Measurements from ENCODE around the gene MAST1.
A peak's percentile ranks its signal among the peaks of the same experiment; 100 is the strongest.
"Not testable (repeated sequence)": the region's sequence is repeated elsewhere in the genome, so short reads cannot be mapped to it uniquely, and the experiment has no call there.

Gene MAST1

DNA sequence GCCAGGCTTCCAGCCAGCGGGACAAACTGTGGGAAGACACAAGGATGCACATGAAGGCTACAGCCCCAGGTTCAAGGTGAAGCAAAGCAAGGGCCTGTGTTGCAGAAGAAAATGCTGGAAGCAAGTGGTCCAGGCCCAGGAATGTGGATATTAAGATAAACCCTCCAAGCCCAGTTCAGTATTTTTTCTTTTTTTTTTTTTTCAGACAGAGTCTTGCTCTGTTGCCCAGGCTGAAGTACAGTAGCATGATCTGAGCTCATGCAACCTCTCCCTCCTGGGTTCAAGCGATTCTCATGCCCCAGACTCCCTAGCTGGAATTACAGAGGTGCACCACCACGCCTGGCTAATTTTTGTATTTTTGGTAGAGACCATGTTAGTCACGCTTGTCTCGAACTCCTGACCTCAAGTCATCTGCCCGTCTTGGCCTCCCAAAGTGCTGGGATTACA, 41.2 kb upstream of the MAST1 start:
- H3K27ac ChIP-seq: no peak overlapping the region
- TF ChIP-seq CTCF (conservative IDR thresholded peaks at IDR 0.05): no peak

DNA sequence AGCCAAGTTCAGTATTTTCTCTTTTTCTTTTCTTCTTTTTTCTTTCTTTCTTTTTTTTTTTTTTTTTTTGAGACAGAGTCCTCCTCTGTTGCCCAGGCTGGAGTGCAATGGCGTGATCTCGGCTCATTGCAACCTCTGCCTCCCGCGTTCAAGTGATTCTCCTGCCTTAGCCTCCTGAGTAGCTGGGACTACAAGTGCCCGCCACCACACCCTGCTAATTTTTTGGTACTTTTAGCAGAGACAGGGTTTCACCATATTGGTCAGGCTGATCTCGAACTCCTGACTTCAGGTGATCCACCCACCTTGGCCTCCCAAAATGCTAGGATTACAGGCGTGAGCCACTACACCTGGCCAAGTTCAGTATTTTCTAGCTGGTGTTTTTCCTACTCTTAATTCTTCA, 40.7 kb upstream of the MAST1 start:
- H3K27ac ChIP-seq: not testable (repeated sequence)

DNA sequence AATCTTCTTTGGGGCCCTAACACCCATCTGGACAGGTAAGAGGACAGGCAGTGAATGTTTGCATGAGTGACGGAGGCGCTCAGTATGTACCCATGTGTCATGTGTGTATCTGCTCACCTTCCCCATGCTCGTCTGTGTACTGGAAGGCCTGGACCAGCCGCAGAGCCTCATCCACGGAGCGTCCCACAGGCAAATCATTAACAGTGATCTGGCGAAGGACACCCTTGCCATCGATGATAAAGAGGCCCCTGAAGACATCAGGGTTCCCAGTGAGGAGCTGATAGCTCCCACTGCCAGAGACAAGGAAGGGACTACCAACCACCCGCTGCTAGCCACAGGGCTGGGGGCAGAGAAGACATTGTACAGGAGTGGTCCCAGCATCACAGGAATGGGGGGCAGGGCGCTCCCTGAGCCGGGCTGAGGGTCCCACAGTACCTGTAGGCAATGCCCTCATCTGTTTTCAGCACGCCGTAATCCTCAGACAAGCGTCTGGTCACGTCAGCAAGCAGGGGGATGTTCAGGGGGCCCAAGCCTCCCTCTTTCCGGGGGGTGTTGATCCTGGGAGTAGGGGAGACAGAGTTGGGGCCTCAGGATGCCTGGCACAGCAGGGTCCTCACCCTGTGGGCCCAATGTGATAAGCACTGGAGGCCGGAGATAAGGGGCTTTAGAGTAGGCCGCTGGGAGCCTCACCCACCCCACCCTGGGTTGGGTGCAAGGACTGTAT, 38.4 kb upstream of the MAST1 start:
- H3K27ac ChIP-seq: peak overlapping the region; percentile 92; the same call in 1 of the 2 replicates
- no peak for TF ChIP-seq CTCF (conservative IDR thresholded peaks at IDR 0.05)

DNA sequence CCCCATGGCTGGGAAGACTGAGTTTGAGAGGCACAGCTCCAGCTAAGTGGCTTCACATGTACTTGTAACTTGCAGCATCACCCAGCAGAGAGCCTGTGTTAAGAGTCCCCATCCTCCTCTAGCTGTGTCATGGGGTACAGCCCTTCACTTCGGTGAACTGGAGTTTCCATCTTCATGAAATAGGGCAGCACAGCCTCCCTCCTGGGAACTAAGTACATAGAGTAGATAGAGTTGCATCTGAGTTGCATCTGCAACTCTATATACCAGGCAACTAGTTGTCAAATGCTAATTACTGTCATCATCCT, 37.9 kb upstream of the MAST1 start:
- TF ChIP-seq CTCF (conservative IDR thresholded peaks at IDR 0.05): no peak
- H3K27ac ChIP-seq: peak overlapping the region; percentile 92

DNA sequence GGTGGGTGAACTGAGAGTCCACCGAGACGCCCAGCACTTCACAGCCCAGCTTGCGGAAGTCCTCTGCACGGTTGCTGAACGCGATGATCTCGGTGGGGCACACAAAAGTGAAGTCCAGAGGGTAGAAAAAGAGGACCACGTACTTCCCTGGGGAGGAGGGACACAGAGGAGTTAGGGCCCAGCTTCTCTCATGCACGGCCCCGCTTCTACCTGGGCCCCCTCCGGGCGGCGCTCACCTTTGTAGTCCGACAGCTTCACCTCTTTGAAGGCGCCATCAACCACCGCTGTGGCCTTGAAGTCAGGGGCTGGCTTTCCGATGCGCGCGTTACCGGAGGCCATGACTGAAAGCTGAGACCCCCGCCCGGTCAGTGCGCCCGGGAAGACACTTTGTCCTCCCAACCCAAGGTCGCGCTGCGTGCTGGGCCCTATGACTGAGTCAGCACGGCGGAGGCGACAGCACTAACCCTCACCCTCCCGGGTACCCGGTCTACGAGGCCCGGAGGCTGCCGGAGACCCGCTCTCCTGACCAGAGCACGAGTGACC, 37.3 kb upstream of the MAST1 start:
- peak overlapping the region; percentile 92 for H3K27ac ChIP-seq
- no peak for TF ChIP-seq CTCF (conservative IDR thresholded peaks at IDR 0.05)

DNA sequence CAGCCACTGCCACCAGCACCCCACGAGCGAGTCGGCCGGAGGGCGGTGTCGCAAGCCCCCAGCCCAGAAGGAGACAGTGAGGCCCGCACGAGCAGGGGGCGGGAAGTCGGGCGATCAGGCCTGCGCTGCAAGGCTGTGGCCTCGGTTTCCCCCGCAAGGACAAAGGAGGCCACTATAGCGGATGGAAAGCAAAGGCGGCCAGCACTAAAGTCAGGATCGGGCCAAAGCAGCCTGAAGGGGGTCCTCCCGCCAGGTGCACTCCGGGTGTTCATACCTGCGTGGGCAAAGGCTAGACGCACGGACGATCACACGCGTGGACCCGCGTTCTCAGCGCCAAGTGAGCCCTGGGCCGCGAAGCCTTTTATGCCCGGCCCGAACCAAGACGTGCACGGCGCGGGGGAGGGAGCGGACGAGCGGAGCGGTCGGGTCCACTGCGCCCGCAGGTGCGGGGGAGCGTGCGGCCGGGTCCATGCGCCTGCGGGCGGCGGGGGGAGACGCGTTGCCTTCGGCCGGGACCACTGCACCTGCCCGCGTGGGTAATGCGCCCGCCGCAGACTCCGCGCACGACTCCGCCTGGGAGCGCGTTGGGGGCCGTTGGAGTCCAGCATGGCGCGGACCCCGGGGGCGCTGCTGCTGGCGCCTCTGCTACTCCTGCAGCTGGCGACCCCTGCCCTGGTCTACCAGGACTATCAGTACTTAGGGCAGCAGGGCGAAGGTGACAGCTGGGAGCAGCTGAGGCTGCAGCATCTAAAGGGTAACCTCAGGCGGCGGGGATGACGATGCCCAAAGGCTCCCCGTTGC, 36.6 kb upstream of the MAST1 start, which contains the start of the genes PRDX2 and THSD8:
Gene PRDX2, minus strand, starts transcription at position 335 of the 801 bp plus-strand sequence. CDS start 539 bp downstream, outside the sequence.
Gene THSD8, plus strand, starts transcription at position 604 of the 801 bp plus-strand sequence. Its CDS starts 3 bp downstream, at position 607.
- TF ChIP-seq CTCF (conservative IDR thresholded peaks at IDR 0.05): no peak
- H3K27ac ChIP-seq: peak within 1 kb of the TSS; percentile 92

DNA sequence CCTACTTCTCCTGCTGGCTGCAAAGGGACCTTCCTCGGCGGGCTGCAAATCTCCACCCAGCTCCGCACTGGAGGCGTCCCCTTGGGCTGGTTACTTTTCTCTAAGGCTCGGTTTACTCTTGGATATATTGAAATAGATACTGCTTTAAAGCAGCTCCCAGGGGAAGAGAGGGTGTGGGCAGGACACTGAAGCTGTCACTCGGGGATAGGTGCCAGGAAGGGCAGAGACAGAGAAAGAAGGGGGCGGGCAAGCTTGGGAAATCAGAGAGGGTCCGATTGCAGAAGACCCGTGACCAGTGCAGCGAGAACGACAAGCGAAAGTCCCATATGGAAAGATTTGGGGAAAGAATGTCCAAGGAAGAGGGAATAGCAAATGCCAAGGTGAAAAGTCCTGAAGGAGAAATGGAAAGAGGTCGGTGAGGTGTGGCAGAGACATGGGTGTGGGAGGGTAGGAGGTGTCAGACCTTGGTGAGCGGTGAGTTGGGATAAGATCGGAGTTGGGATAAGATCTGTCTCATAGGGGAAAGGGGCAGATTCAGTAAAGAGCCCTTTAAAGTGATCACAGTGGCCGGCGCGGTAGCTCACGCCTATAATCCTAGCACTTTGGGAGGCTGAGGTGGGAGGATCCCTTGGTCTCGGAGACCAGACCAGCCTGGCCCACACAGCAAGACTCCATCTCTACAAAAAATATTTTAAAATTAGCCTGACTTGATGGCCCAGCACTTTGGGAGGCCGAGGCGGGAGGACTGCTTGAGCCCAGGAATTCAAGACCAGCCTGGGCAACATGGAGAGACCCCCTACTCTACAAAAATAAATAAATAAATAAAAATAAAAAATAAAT, 35.8 kb upstream of the MAST1 start:
- TF ChIP-seq CTCF (conservative IDR thresholded peaks at IDR 0.05): no peak
- H3K27ac ChIP-seq: peak overlapping the region; percentile 92
